ENCODE data around the gene PTPN3.

Gene PTPN3

GRCh38 chr9:109424618-109425017 lies 73.5 kb downstream of the PTPN3 start:
- no peaks in the 10 kb centered on the region for H3K4me1 ChIP-seq (ENCODE audit: control insufficient read depth, insufficient read depth, low read length)
- H3K9me3 ChIP-seq (ENCODE audit: control insufficient read depth, insufficient read depth, low read length), result no peaks in the 10 kb centered on the region
- H3K27ac ChIP-seq (ENCODE audit: low read length), result no peak overlapping the region
- H3K27me3 ChIP-seq (ENCODE audit: control insufficient read depth, insufficient read depth, low read length), result no peaks in the 10 kb centered on the region
- H3K4me3 ChIP-seq (ENCODE audit: low read length), result no peak overlapping the region
- no peak for DNase-seq (ENCODE audit: low read depth, low spot score)
- no peaks in the 10 kb centered on the region for H3K36me3 ChIP-seq (ENCODE audit: control insufficient read depth, insufficient read depth, low read length)

GRCh38 chr9:109423877-109424276 lies 74.2 kb downstream of the PTPN3 start:
- WGBS (ENCODE audit: insufficient coverage, insufficient read length), result no CpG with 5 or more reads among the region's 1 CpG
- DNase-seq (ENCODE audit: low read depth, low spot score), result no peak
- H3K36me3 ChIP-seq (ENCODE audit: control insufficient read depth, insufficient read depth, low read length), result no peaks in the 10 kb centered on the region
- H3K9me3 ChIP-seq (ENCODE audit: control insufficient read depth, insufficient read depth, low read length), result no peaks in the 10 kb centered on the region
- no peak overlapping the region for H3K27ac ChIP-seq (ENCODE audit: low read length)
- H3K4me3 ChIP-seq (ENCODE audit: low read length), result no peak overlapping the region
- H3K27me3 ChIP-seq (ENCODE audit: control insufficient read depth, insufficient read depth, low read length), result no peaks in the 10 kb centered on the region
- H3K4me1 ChIP-seq (ENCODE audit: control insufficient read depth, insufficient read depth, low read length), result no peaks in the 10 kb centered on the region

DNA sequence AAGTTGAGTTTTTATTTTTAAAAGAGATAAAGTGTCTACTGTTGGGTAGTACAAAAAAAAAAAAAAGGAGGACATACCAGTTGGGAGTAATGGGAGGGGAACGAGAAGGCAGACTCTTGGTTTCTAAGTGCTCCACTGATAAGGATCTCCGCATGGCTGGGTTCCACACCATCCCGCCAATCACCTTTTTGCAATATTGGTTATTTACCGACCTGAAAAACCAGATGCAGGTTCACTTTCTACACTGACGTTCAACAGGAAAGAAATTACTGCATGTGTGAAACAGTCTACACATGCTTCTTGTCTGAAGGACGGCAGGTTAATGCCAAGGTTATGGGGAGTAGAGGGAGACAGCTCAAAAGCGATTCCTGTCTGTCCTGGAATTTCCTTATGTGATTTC lies 75.5 kb downstream of the PTPN3 start:
- Histone ChIP-seq H3K4me3 (ENCODE audit: low read length) (no peak overlapping the region), H3K27ac (ENCODE audit: low read length) (no peak overlapping the region), H3K36me3 (ENCODE audit: control insufficient read depth, insufficient read depth, low read length) (no peaks in the 10 kb centered on the region), H3K27me3 (ENCODE audit: control insufficient read depth, insufficient read depth, low read length) (no peaks in the 10 kb centered on the region), H3K9me3 (ENCODE audit: control insufficient read depth, insufficient read depth, low read length) (no peaks in the 10 kb centered on the region), H3K4me1 (ENCODE audit: control insufficient read depth, insufficient read depth, low read length) (no peaks in the 10 kb centered on the region)
- DNase-seq (ENCODE audit: low read depth, low spot score), result no peak
- no CpG with 5 or more reads among the region's 7 CpGs for WGBS (ENCODE audit: insufficient coverage, insufficient read length)

GRCh38 chr9:109421026-109421970 lies 76.8 kb downstream of the PTPN3 start:
- no peaks in the 10 kb centered on the region for H3K36me3 ChIP-seq (ENCODE audit: control insufficient read depth, insufficient read depth, low read length)
- no peaks in the 10 kb centered on the region for H3K27me3 ChIP-seq (ENCODE audit: control insufficient read depth, insufficient read depth, low read length)
- H3K4me3 ChIP-seq (ENCODE audit: low read length), result no peak overlapping the region
- no peaks in the 10 kb centered on the region for H3K4me1 ChIP-seq (ENCODE audit: control insufficient read depth, insufficient read depth, low read length)
- DNase-seq (ENCODE audit: low read depth, low spot score), result no peak
- H3K9me3 ChIP-seq (ENCODE audit: control insufficient read depth, insufficient read depth, low read length), result no peaks in the 10 kb centered on the region
- no CpG with 5 or more reads among the region's 13 CpGs for WGBS (ENCODE audit: insufficient coverage, insufficient read length)
- no peak overlapping the region for H3K27ac ChIP-seq (ENCODE audit: low read length)

GRCh38 chr9:109419531-109419930 lies 78.6 kb downstream of the PTPN3 start:
- no peak for DNase-seq (ENCODE audit: low read depth, low spot score)
- H3K36me3 ChIP-seq (ENCODE audit: control insufficient read depth, insufficient read depth, low read length), result no peaks in the 10 kb centered on the region
- no peak overlapping the region for H3K4me3 ChIP-seq (ENCODE audit: low read length)
- WGBS (ENCODE audit: insufficient coverage, insufficient read length), result no CpG with 5 or more reads among the region's 4 CpGs
- no peak overlapping the region for H3K27ac ChIP-seq (ENCODE audit: low read length)
- no peaks in the 10 kb centered on the region for H3K4me1 ChIP-seq (ENCODE audit: control insufficient read depth, insufficient read depth, low read length)
- no peaks in the 10 kb centered on the region for H3K9me3 ChIP-seq (ENCODE audit: control insufficient read depth, insufficient read depth, low read length)
- no peaks in the 10 kb centered on the region for H3K27me3 ChIP-seq (ENCODE audit: control insufficient read depth, insufficient read depth, low read length)

DNA sequence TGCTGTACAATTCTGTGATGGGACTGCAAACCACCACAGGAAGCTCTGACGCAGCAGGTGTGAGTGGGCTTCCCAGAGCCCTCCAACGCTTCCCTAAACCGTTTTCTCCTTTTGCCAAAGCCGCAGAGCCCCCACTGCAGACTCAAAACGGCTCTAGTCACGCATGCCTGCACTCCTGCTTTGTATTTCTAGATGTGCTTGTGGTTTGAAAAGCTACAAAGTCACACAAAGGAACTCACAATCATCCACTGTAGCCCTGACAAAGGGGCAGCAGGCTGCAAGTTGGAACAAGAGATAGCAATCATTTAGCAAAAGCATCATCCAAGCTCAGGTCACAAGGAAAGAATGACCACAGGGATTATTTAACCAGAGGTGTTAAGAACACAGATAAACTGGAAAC lies 79.3 kb downstream of the PTPN3 start:
- H3K4me3 ChIP-seq (ENCODE audit: low read length), result no peak overlapping the region
- no peaks in the 10 kb centered on the region for H3K36me3 ChIP-seq (ENCODE audit: control insufficient read depth, insufficient read depth, low read length)
- WGBS (ENCODE audit: insufficient coverage, insufficient read length), result no CpG with 5 or more reads among the region's 6 CpGs
- H3K27ac ChIP-seq (ENCODE audit: low read length), result no peak overlapping the region
- no peaks in the 10 kb centered on the region for H3K9me3 ChIP-seq (ENCODE audit: control insufficient read depth, insufficient read depth, low read length)
- no peaks in the 10 kb centered on the region for H3K27me3 ChIP-seq (ENCODE audit: control insufficient read depth, insufficient read depth, low read length)
- no peaks in the 10 kb centered on the region for H3K4me1 ChIP-seq (ENCODE audit: control insufficient read depth, insufficient read depth, low read length)
- DNase-seq (ENCODE audit: low read depth, low spot score), result no peak

DNA sequence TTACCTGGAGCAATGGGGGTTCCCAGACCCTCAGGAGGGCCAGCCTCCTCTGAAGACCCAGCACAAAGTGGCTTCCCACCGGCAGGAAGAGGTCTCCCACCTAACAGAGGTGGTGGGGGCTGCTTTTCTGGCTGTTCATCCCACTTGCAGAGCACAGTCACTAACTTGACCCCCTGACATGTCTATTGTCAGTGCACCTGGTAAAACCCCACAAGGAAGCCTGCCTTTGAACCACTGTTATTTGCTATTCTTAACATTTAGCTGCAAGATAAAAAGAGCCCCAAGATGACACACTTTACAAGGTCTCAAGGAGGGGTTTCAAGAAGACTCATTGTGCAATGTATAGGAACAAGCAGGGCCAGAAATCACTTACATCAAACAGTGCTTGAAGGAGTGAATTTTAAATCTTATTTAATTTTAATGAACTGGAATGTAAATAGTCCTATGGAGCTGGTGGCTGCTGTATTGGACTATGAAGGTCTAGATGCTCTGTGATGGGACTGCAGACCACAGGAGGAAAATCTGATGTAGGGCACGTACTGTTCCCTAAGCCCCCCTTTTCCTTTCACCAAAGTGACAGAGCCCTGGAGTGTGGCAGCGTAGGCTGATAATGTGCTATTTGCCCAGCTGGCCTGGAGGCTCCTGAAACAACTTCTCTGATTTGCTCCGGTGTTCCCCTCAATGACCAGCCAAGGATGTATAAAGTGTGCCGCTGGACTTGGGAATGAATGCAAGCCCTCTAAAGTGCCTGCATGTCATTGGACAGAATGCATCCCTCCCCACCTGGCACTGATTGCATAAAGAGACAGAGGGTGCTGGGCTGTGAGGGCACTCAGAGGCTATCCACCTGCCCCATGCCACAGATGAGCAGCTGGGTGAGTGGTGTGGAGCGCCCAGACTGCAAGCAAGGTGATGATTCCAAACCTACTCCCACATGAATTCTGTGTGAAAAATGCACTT lies 80.2 kb downstream of the PTPN3 start:
- Histone ChIP-seq H3K4me3 (ENCODE audit: low read length) (no peak overlapping the region), H3K36me3 (ENCODE audit: control insufficient read depth, insufficient read depth, low read length) (no peaks in the 10 kb centered on the region), H3K4me1 (ENCODE audit: control insufficient read depth, insufficient read depth, low read length) (no peaks in the 10 kb centered on the region), H3K27me3 (ENCODE audit: control insufficient read depth, insufficient read depth, low read length) (no peaks in the 10 kb centered on the region), H3K9me3 (ENCODE audit: control insufficient read depth, insufficient read depth, low read length) (no peaks in the 10 kb centered on the region), H3K27ac (ENCODE audit: low read length) (no peak overlapping the region)
- DNase-seq (ENCODE audit: low read depth, low spot score), result no peak
- WGBS (ENCODE audit: insufficient coverage, insufficient read length), result no CpG with 5 or more reads among the region's 6 CpGs

DNA sequence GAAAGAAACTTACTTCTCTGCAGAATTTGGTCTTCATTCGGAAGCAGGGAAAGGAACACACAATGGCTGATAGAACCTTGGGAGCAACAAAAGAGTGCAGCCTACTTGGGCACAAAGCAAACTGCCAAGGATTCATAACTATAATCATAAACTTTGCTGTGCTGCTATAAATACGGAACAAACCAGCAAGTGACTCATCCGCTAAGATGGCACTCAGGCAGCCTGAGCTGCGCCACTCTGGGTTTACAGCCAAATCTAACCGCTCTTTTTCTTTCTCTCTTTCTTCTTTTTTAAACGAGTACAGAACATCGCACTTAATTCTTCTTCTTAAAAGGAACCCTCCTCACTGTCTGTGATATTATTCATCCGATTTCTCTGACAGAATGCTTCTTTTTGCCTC lies 81.1 kb downstream of the PTPN3 start:
- DNase-seq (ENCODE audit: low read depth, low spot score), result no peak
- no peaks in the 10 kb centered on the region for H3K36me3 ChIP-seq (ENCODE audit: control insufficient read depth, insufficient read depth, low read length)
- no peak overlapping the region for H3K27ac ChIP-seq (ENCODE audit: low read length)
- WGBS (ENCODE audit: insufficient coverage, insufficient read length), result no CpG with 5 or more reads among the region's 8 CpGs
- H3K9me3 ChIP-seq (ENCODE audit: control insufficient read depth, insufficient read depth, low read length), result no peaks in the 10 kb centered on the region
- H3K4me1 ChIP-seq (ENCODE audit: control insufficient read depth, insufficient read depth, low read length), result no peaks in the 10 kb centered on the region
- no peaks in the 10 kb centered on the region for H3K27me3 ChIP-seq (ENCODE audit: control insufficient read depth, insufficient read depth, low read length)
- H3K4me3 ChIP-seq (ENCODE audit: low read length), result no peak overlapping the region

DNA sequence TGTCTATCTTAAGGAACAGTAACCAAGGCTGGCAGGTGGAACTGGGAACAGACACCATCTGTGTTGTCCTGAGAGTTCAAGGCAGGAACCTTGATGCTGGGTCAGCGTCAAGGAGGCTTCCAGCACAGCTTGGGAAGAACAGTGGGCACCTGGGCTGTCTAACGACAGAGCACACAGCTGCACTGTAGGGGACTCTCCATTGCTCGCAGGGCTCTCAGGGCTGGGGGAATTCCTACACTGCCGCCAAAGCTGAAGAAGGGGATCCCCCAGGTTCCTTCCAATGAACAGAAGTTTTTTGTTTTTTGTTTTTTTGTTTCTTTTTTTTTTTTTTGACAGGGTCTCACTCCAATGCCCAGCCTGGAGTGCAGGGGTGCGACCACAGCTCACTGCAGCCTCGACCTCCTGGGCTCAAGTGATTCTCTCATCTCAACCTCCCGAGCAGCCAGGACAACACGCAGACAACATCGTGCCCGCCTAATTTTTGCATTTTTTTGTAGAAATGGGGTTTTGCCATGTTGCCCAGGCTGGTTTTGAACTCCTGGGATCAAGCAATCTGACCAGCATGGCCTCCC lies 81.9 kb downstream of the PTPN3 start:
- H3K27me3 ChIP-seq (ENCODE audit: control insufficient read depth, insufficient read depth, low read length), result no peaks in the 10 kb centered on the region
- no peaks in the 10 kb centered on the region for H3K4me1 ChIP-seq (ENCODE audit: control insufficient read depth, insufficient read depth, low read length)
- DNase-seq (ENCODE audit: low read depth, low spot score), result no peak
- WGBS (ENCODE audit: insufficient coverage, insufficient read length), result no CpG with 5 or more reads among the region's 10 CpGs
- H3K4me3 ChIP-seq (ENCODE audit: low read length), result no peak overlapping the region
- no peaks in the 10 kb centered on the region for H3K9me3 ChIP-seq (ENCODE audit: control insufficient read depth, insufficient read depth, low read length)
- H3K27ac ChIP-seq (ENCODE audit: low read length), result no peak overlapping the region
- H3K36me3 ChIP-seq (ENCODE audit: control insufficient read depth, insufficient read depth, low read length), result no peaks in the 10 kb centered on the region

GRCh38 chr9:109414125-109414785 lies 83.9 kb downstream of the PTPN3 start:
- no peak for DNase-seq (ENCODE audit: low read depth, low spot score)
- Histone ChIP-seq H3K27me3 (ENCODE audit: control insufficient read depth, insufficient read depth, low read length) (no peaks in the 10 kb centered on the region), H3K4me3 (ENCODE audit: low read length) (no peak overlapping the region), H3K4me1 (ENCODE audit: control insufficient read depth, insufficient read depth, low read length) (peaks cover 1% of the 10 kb centered on the region; the same call in 1 of the 2 replicates), H3K36me3 (ENCODE audit: control insufficient read depth, insufficient read depth, low read length) (no peaks in the 10 kb centered on the region), H3K27ac (ENCODE audit: low read length) (no peak overlapping the region), H3K9me3 (ENCODE audit: control insufficient read depth, insufficient read depth, low read length) (no peaks in the 10 kb centered on the region)
- WGBS (ENCODE audit: insufficient coverage, insufficient read length), result no CpG with 5 or more reads among the region's 7 CpGs

All from iPS DF 6.9 (cell line).